T follicular helper cell (primary cell): ENCODE results near the gene GALNT18.

Experiments
- DNase-seq: peaks from one replicate; pipeline ENCODE4 v3.0.0-alpha.2; 2020; ENCODE audit warnings: low read depth

GALNT18 gene

GRCh38 chr11:11351042-11351586 lies 270.7 kb downstream of the GALNT18 start:
- DNase-seq, result no peak

GRCh38 chr11:11349870-11350337 lies 271.9 kb downstream of the GALNT18 start:
- DNase-seq, result no peak

GRCh38 chr11:11349106-11349825 lies 272.5 kb downstream of the GALNT18 start:
- DNase-seq, result no peak

GRCh38 chr11:11348303-11348702 lies 273.5 kb downstream of the GALNT18 start:
- no peak for DNase-seq

- DNase-seq, result no peak
Observed at GRCh38 chr11:11347592-11347991, 274.2 kb downstream of the GALNT18 start.

- no peak for DNase-seq
Observed at GRCh38 chr11:11346303-11346702, 275.5 kb downstream of the GALNT18 start.

- no peak for DNase-seq
Observed at GRCh38 chr11:11345099-11345498, 276.7 kb downstream of the GALNT18 start.

GRCh38 chr11:11344045-11344444 lies 277.8 kb downstream of the GALNT18 start:
- no peak for DNase-seq

GRCh38 chr11:11338304-11338703 lies 283.5 kb downstream of the GALNT18 start:
- DNase-seq, result no peak

GRCh38 chr11:11336664-11337063 lies 285.1 kb downstream of the GALNT18 start:
- DNase-seq, result no peak

GRCh38 chr11:11335043-11335442 lies 286.8 kb downstream of the GALNT18 start:
- no peak for DNase-seq

- DNase-seq, result no peak
Observed at GRCh38 chr11:11334607-11335006, 287.2 kb downstream of the GALNT18 start.

GRCh38 chr11:11332141-11332710 lies 289.6 kb downstream of the GALNT18 start:
- no peak for DNase-seq

- DNase-seq, result no peak
Observed at GRCh38 chr11:11329062-11329806, 292.6 kb downstream of the GALNT18 start.

GRCh38 chr11:11324090-11324489 lies 297.7 kb downstream of the GALNT18 start:
- no peak for DNase-seq

GRCh38 chr11:11322101-11322500 lies 299.7 kb downstream of the GALNT18 start:
- DNase-seq, result no peak

GRCh38 chr11:11320825-11321224 lies 301.0 kb downstream of the GALNT18 start:
- no peak for DNase-seq

- DNase-seq, result no peak
Observed at GRCh38 chr11:11318961-11319360, 302.8 kb downstream of the GALNT18 start.

- DNase-seq, result no peak
Observed at GRCh38 chr11:11318461-11318860, 303.3 kb downstream of the GALNT18 start.

- DNase-seq, result no peak
Observed at GRCh38 chr11:11316651-11317230, 305.1 kb downstream of the GALNT18 start.

GRCh38 chr11:11313902-11314692 lies 307.7 kb downstream of the GALNT18 start:
- DNase-seq, result no peak
